Activated CD4-positive, alpha-beta T cell treated with anti-CD3 and anti-CD28 coated beads for 4 hours (primary cell): Measurements from ENCODE around the gene CFAP57.
A peak's percentile ranks its signal among the peaks of the same experiment; 100 is the strongest.
"Not testable (repeated sequence)": the region's sequence is repeated elsewhere in the genome, so short reads cannot be mapped to it uniquely, and the experiment has no call there.

Source experiments
- DNase-seq, 2 donors: peaks; one replicate each; pipeline ENCODE4 v3.0.0-alpha.2; 2020

CFAP57 gene

GRCh38 chr1:43174873-43175272 is 2.7 kb downstream of the CFAP57 start:
- no peak for DNase-seq

- DNase-seq, result no peak
Measured at GRCh38 chr1:43177691-43178090, 5.6 kb downstream of the CFAP57 start.

DNA sequence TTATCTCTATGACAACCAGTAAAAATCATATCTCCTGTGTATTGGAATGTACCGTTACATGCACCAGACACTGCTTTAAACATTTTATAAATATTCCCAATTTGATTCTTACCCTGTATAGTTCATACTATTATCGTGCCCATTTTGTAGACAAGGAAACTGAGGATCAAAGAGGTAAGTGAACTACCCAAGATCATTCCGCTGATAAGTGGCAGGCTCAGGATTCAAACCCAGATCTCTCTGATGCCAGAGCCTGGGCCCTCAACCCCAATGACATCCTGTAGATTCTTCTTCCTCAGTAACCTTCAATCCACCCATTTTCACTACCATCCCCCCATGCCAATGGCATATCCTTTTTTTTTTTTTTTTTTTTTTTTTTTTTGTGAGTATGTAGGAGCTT is 12.3 kb downstream of the CFAP57 start:
- DNase-seq, result no peak

GRCh38 chr1:43184995-43185394 is 12.9 kb downstream of the CFAP57 start:
- no peak for DNase-seq

DNA sequence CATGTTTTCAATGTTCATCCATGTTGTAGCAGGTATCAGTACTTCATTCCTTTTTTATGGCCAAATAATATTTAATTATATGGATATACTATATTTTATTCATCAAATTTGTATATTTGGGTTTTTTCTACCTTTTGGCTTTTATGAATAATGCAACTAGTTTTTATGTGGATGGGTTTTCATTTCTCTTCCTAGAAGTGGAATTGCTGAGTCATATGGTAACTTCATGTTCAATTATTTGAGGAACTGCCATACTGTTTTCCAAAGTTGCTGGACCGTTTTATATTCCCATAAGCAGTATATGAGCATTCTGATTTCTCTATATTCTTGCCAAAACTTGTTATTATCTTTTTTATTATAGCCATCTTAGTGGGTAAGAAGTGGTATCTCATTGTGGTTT is 16.0 kb downstream of the CFAP57 start:
- no peak for DNase-seq

DNA sequence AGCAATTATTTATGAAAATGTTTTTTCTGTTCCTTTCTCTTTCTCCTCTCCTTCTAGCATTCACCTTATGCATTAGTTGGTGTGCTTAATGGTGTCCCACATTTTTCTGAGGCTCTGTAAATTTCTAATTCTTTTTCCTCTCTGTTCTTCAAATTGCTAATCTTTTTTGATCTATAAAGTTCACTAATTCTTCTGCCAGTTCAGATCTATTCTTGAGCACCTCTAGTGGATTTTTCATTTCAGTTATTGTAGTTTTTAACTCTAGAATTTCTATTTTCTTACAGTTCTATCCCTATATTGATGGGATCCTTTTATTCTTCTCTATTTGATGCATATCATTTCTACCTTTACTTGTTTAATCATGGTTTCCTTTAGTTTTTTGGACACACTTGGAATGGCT is 22.4 kb downstream of the CFAP57 start:
- DNase-seq, result no peak

DNA sequence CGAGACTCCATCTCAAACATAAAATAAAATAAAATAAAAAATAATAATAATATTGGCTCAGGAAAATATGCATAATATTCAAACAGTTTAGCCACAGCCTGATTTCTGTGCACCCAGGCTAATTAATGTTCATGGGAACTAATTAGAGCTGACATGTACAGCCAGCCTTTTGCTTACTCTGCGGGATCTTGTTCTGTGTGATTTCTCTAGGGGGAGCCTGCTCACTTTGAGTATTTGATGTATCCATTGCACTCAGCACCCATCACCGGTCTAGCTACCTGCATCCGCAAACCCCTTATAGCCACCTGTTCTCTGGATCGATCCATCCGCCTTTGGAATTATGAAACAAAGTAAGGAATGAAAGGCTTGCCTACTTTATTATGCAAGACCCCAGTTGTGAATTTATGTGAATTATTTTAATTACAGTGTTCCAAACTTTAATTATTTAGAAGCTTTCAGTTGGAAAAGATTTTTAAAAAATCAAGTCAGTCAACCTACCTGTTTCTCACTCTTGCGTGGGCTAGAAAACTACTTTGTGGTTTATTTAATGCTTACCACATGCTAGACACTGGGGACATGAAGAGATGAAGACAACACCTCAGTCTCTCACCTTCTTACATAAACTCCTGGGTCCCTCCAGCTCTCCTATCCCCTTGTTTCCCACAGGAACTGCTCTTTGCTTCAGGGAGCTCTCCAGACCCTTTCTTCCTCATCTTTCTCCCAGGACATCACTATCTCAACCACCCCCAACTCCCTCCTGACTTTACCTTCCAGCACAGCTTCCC is 25.4 kb downstream of the CFAP57 start:
- DNase-seq, result no peak

DNA sequence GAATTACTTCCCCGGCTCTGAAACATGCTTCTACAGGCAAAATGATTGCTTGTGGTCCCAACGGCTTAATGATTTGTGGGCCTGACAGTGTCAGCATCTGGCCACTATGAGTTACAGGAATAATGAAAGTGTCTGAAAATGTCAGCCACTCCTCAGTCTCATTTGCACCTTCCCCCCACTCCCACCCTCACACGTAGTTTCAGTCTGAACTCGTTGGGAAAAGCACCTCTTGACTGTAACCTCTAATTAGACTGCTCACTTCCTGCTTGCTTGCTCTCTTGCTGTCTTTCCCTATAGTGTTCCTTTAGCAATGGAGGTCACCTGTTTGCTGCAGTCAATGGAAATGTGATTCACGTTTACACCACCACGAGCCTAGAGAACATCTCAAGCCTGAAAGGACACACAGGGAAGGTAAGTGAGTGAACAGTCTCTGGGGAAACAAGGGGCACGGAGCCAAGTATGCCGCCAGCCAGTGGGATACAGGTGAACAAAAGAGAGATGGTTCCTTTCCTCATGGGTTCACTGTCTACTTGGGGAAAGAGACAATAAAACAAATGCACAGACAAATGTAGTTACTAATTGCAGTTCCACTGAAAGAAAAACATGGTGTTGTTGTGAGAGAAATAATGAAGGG is 27.1 kb downstream of the CFAP57 start:
- DNase-seq, result no peak

- DNase-seq, result no peak
Measured at GRCh38 chr1:43203859-43204258, 31.7 kb downstream of the CFAP57 start.

GRCh38 chr1:43204394-43204793 is 32.3 kb downstream of the CFAP57 start:
- no peak for DNase-seq

GRCh38 chr1:43205671-43206070 is 33.5 kb downstream of the CFAP57 start:
- no peak for DNase-seq

- DNase-seq, result no peak
Measured at GRCh38 chr1:43206600-43207228, 34.6 kb downstream of the CFAP57 start.

DNA sequence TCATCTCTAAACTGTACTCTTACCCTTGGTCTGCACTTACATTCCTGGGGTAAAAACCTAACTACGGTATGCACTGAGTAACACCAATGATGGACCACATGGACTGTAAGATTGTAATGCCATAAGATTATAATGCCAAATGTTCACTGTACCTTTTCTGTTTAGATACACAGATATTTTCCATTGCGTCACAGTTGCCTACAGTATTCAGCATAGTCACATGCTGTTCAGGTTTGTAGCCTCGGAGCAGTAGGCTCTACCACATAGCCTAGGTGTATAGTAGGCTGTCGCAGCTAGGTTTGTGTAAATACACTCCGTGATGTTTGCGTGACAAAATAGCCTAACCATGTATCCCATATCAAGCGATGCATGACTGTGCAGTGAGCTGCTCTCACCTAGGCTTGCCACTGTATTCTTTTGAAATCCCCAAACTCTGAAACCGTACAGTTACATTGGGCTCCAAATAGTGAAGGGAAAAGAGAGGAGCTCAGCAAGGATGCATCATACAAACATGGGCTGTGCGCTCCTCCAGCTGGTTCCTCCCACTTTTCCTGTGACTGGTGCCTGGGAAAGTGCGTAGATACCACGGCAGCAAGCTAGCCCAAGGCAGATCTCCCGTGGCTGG is 35.2 kb downstream of the CFAP57 start:
- DNase-seq, result no peak

GRCh38 chr1:43208277-43208676 is 36.1 kb downstream of the CFAP57 start:
- DNase-seq, result not testable (repeated sequence)

DNA sequence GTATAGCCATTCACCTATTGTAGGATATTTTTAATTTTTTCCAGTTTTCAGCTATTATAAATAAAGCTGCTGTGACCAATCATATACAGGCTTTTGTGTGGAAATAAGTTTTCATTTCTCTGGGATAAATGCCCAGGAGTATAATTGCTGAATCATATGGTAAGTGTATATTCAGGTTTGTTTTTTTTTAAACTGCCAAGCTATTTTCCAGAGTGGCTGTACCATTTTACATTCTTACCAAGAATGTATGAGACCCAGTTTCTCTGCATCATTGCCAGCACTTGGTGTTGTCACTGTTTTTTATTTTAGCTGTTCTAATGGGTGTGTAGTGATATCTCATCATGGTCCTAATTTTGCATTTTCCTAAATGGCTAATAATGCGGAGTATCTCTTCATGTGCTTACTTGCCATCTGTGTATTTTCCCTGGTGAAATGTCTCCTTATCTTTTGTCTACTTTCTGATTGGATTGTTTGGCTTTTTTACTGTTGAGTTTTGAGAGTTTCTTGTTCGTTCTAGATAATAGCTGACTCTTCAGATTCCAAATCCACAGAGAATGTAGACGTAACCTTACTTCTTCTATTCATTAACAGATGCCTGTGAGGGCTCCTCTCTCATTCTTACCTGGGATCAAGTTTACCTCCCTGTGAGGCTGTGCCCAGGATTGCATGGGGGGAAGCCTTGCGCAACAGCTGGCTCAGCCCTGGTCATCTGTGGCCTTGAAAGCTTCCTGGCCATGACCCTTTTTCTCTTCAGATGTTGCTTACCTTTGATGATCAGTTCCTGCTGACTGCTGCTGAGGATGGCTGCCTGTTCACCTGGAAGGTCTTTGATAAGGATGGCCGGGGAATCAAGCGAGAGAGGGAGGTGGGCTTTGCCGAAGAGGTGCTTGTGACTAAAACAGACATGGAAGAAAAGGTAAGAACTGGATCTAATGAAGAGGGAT is 42.6 kb downstream of the CFAP57 start:
- DNase-seq, result no peak

GRCh38 chr1:43217747-43218146 is 45.6 kb downstream of the CFAP57 start:
- no peak for DNase-seq

DNA sequence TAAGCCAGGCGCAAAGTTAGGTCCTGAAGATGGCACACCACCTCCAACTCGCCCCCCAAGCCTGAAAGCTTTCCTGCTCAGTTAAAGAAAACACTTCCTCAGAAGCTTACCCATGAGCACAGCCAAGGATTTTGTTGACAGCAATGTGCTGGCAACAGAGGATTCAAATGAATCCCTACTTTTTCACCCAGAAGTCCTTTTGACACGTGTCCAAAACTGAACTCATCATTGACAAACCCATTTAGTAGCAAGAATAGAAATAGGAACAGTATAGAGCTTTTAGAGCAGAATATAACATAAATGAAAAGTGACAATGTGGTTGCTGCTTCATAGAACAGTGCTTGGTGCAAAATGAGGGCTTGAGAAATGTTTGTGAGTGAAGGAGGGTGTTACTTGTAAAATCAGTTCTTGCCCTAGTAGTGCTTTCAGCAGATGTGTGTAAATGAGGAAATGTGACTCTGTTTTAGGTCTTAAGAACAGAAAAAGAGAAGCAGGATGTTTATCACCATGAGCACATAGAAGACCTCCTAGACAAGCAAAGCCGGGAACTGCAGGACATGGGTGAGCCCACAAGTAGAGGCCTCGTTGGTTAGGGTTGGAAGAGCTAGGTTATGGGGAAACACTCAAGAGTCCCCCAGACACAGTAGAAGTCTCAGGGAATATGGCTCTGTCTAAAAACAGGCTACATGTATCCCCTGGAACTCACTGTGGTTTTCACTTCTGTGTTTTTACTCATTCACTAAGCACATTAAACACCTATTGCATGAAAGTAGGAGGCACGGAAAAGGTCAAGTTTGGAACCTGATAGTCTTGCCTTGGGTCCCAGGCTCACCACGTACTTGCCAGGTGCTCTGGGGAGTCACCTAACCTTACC is 49.0 kb downstream of the CFAP57 start:
- no peak for DNase-seq

GRCh38 chr1:43221797-43222196 is 49.7 kb downstream of the CFAP57 start:
- no peak for DNase-seq

GRCh38 chr1:43222879-43223278 is 50.7 kb downstream of the CFAP57 start:
- DNase-seq, result no peak

GRCh38 chr1:43225168-43225567 is 53.0 kb downstream of the CFAP57 start:
- DNase-seq, result no peak

GRCh38 chr1:43227143-43227764 is 55.1 kb downstream of the CFAP57 start:
- DNase-seq, result peak; percentile 80 to 88
